GM23338 (cell line): ENCODE measurements around the gene RTEL1. TPM values are rescaled to one million over a fixed set of nuclear protein-coding genes. Genes with fewer than 3 reads are reported as not detected.

ENCODE experiments used
- ATAC-seq: fragments of 200-7000 bp; cut with Tn5 transposase; 3 replicates; pipeline ENCODE4 v1.9.1; 2020
- DNase-seq: peaks from one replicate; pipeline ENCODE4 v3.0.0-alpha.2; 2015; ENCODE audit warnings: low spot score
- H2AFZ ChIP-seq: fragments of 200-600 bp; sonication (generic); 2 replicates; pipeline ENCODE4 v1.8.0; 2016; ENCODE audit warnings: antibody characterized with exemption, mild to moderate bottlenecking, moderate library complexity
- H3F3A ChIP-seq: fragments of 200-600 bp; sonication (generic); replicated peaks from 2 replicates; pipeline ENCODE4 v1.8.0; 2017; ENCODE audit warnings: antibody characterized with exemption, mixed run types, low read depth
- H3K27ac ChIP-seq: fragments of 200-600 bp; sonication (generic); 2 replicates; pipeline ENCODE4 v1.6.1; 2016; ENCODE audit warnings: low read depth
- H3K27me3 ChIP-seq: fragments of 200-600 bp; sonication (generic); 2 replicates; pipeline ENCODE4 v1.8.0; 2016; ENCODE audit warnings: mild to moderate bottlenecking, mixed run types, moderate library complexity; ENCODE audit not compliant: insufficient read depth
- H3K36me3 ChIP-seq: fragments of 200-600 bp; sonication (generic); 2 replicates; pipeline ENCODE4 v1.8.0; 2016; ENCODE audit warnings: mild to moderate bottlenecking; ENCODE audit not compliant: insufficient read depth
- H3K4me1 ChIP-seq: fragments of 200-600 bp; sonication (generic); 2 replicates; pipeline ENCODE4 v1.8.0; 2016; ENCODE audit warnings: mild to moderate bottlenecking, moderate library complexity; ENCODE audit not compliant: insufficient read depth
- H3K4me2 ChIP-seq: fragments of 200-600 bp; sonication (generic); 2 replicates; pipeline ENCODE4 v1.7.1; 2017; ENCODE audit warnings: mixed run types
- H3K4me3 ChIP-seq: fragments of 200-600 bp; sonication (generic); 2 replicates; pipeline ENCODE4 v1.6.1; 2016; ENCODE audit warnings: mixed run types
- H3K79me2 ChIP-seq: fragments of 200-600 bp; sonication (generic); replicated peaks from 2 replicates; pipeline ENCODE4 v1.8.0; 2017; ENCODE audit warnings: mild to moderate bottlenecking; ENCODE audit not compliant: insufficient read depth
- H3K9me2 ChIP-seq: fragments of 200-600 bp; sonication (generic); 2 replicates; pipeline ENCODE4 v1.8.0; 2017; ENCODE audit not compliant: insufficient read depth
- H4K20me1 ChIP-seq: fragments of 200-600 bp; sonication (generic); replicated peaks from 2 replicates; pipeline ENCODE4 v1.8.0; 2017; ENCODE audit warnings: mild to moderate bottlenecking; ENCODE audit not compliant: insufficient read depth
- H3K27ac Mint-ChIP-seq: 2 replicates; pipeline ENCODE4 v1.8.0; 2020; ENCODE audit warnings: inconsistent platforms, mild to moderate bottlenecking, moderate library complexity, mixed read lengths
- H3K27me3 Mint-ChIP-seq: 3 replicates; pipeline ENCODE4 v1.8.0; 2022; ENCODE audit warnings: low read depth, mild to moderate bottlenecking, moderate library complexity, mixed read lengths, inconsistent platforms; ENCODE audit not compliant: insufficient read depth, poor library complexity
- H3K36me3 Mint-ChIP-seq: 3 replicates; pipeline ENCODE4 v1.8.0; 2021; ENCODE audit warnings: low read depth, mild to moderate bottlenecking, inconsistent platforms, moderate library complexity, mixed read lengths
- H3K4me1 Mint-ChIP-seq: 3 replicates; pipeline ENCODE4 v1.8.0; 2020; ENCODE audit warnings: mild to moderate bottlenecking, inconsistent platforms, mixed read lengths
- H3K4me3 Mint-ChIP-seq: 3 replicates; pipeline ENCODE4 v1.8.0; 2021; ENCODE audit warnings: moderate library complexity, mild to moderate bottlenecking, inconsistent platforms, mixed read lengths
- H3K9me3 Mint-ChIP-seq: 3 replicates; pipeline ENCODE4 v1.8.0; 2020; ENCODE audit warnings: moderate library complexity, mild to moderate bottlenecking, inconsistent platforms, mixed read lengths
- CREB1 ChIP-seq: fragments of 250-450 bp; sonication (Bioruptor Pico); IDR thresholded peaks from 2 replicates; pipeline ENCODE4 v1.5.0; 2020; ENCODE audit warnings: low read depth, mild to moderate bottlenecking, moderate library complexity
- EZH2 ChIP-seq: fragments of 200-600 bp; sonication (generic); IDR thresholded peaks from one replicate; pipeline ENCODE4 v1.8.0; 2017; ENCODE audit warnings: antibody characterized with exemption, mild to moderate bottlenecking, low read depth; ENCODE audit not compliant: unreplicated experiment
- EZH2phosphoT487 ChIP-seq: fragments of 200-600 bp; sonication (generic); IDR thresholded peaks from one replicate; pipeline ENCODE4 v1.8.1; 2018; ENCODE audit warnings: antibody characterized with exemption; ENCODE audit not compliant: unreplicated experiment
- POLR2AphosphoS5 ChIP-seq: IDR thresholded peaks from 2 replicates; pipeline ENCODE4 v1.6.1; 2016; ENCODE audit warnings: antibody characterized with exemption, low read depth
- polyA plus RNA-seq: library from polyadenylated mRNA; unstranded; fragments of >200 nt; fragmentation: Nextera tagmentation; extraction: Ambion mirVana; gene quantifications from 2 replicates; pipeline ENCODE4 v1.2.1, GENCODE V29; 2016
- total RNA-seq: library from RNA; depleted of rRNA; stranded (reverse); fragments of >200 nt; shearing (Covaris generic); gene quantifications from 2 replicates; pipeline ENCODE4 v1.2.3, GENCODE V29; 2014
- TF ChIP-seq, protein P1 (sequence below): fragments of 250-450 bp; sonication (Bioruptor Pico); IDR thresholded peaks from 2 replicates; pipeline ENCODE4 v1.5.0; 2020; ENCODE audit warnings: mild to moderate bottlenecking, moderate library complexity
- TF ChIP-seq, protein P2 (sequence below), 2 experiments: fragments of 200-600 bp in 1 of 2; sonication (generic) in 1 of 2; conservative IDR thresholded peaks; 2 replicates each; pipeline versions ENCODE4 v1.5.1 to v1.6.1; 2016 to 2017; ENCODE audit warnings: antibody characterized with exemption in 2 of 2, low read depth in 2 of 2, mild to moderate bottlenecking in 2 of 2, moderate library complexity in 1 of 2
- TF ChIP-seq, protein P3 (sequence below): IDR thresholded peaks from one replicate; pipeline ENCODE4 v1.6.1; 2018; ENCODE audit warnings: antibody characterized with exemption; ENCODE audit not compliant: unreplicated experiment
- TF ChIP-seq, protein P4 (sequence below): IDR thresholded peaks from 2 replicates; pipeline ENCODE4 v1.6.1; 2016; ENCODE audit warnings: antibody characterized with exemption

The RTEL1 gene
- total and polyA plus RNA-seq, 2 experiments from 2014 or later: 14.2 to 34.5 TPM

DNA sequence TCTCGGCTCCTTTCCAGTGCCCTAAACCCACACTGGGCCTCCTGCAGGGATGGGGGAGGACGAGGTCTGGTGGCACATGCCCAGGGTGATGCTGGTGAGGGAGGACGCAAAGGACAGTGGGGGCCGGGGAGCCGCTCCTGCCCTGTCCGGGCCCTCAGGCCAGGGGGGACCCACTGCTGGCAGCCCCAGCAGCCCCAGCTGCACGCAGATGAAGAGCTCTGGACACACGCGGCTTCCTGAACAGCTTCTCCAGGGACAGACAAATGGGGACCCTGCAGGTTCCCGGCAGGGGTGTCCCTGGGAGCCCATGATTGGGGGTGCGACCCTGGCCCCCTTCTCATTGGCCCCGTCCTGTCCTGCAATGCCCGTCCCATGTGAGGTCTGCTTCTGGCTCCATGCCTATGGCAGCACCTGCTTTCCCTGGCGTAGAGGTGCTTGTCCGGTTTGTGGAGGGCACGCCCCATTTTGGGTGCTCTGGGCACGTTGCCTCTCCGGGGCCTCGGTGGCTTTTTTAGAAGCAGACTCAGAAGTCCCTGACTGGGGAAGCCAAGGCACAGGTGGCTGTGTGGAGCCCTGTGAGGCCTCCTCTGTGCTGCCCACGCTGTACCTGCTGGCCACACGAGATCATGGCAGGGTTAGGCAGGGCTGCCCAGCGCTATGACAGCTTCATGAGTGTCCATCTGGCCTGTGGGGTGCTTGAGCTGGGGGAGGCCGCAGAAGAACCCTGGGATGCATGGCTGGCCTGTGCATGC, 22.9 kb downstream of the RTEL1 start:
- no peak overlapping the region for H3K4me3 Mint-ChIP-seq
- no peak overlapping the region for H3K27ac Mint-ChIP-seq
- H3K27ac ChIP-seq: no peak overlapping the region
- no peak overlapping the region for H3K4me2 ChIP-seq
- no peaks in the 10 kb centered on the region for H3K36me3 ChIP-seq
- H3K9me2 ChIP-seq: no peaks in the 10 kb centered on the region
- H3K4me3 ChIP-seq: no peak overlapping the region
- H3K27me3 ChIP-seq: no peaks in the 10 kb centered on the region
- TF ChIP-seq POLR2AphosphoS5 (no peak), EZH2phosphoT487 (no peak), CREB1 (CRISPR knock-in tag) (no peak), EZH2 (no peak)
- TF ChIP-seq, protein P1, sequence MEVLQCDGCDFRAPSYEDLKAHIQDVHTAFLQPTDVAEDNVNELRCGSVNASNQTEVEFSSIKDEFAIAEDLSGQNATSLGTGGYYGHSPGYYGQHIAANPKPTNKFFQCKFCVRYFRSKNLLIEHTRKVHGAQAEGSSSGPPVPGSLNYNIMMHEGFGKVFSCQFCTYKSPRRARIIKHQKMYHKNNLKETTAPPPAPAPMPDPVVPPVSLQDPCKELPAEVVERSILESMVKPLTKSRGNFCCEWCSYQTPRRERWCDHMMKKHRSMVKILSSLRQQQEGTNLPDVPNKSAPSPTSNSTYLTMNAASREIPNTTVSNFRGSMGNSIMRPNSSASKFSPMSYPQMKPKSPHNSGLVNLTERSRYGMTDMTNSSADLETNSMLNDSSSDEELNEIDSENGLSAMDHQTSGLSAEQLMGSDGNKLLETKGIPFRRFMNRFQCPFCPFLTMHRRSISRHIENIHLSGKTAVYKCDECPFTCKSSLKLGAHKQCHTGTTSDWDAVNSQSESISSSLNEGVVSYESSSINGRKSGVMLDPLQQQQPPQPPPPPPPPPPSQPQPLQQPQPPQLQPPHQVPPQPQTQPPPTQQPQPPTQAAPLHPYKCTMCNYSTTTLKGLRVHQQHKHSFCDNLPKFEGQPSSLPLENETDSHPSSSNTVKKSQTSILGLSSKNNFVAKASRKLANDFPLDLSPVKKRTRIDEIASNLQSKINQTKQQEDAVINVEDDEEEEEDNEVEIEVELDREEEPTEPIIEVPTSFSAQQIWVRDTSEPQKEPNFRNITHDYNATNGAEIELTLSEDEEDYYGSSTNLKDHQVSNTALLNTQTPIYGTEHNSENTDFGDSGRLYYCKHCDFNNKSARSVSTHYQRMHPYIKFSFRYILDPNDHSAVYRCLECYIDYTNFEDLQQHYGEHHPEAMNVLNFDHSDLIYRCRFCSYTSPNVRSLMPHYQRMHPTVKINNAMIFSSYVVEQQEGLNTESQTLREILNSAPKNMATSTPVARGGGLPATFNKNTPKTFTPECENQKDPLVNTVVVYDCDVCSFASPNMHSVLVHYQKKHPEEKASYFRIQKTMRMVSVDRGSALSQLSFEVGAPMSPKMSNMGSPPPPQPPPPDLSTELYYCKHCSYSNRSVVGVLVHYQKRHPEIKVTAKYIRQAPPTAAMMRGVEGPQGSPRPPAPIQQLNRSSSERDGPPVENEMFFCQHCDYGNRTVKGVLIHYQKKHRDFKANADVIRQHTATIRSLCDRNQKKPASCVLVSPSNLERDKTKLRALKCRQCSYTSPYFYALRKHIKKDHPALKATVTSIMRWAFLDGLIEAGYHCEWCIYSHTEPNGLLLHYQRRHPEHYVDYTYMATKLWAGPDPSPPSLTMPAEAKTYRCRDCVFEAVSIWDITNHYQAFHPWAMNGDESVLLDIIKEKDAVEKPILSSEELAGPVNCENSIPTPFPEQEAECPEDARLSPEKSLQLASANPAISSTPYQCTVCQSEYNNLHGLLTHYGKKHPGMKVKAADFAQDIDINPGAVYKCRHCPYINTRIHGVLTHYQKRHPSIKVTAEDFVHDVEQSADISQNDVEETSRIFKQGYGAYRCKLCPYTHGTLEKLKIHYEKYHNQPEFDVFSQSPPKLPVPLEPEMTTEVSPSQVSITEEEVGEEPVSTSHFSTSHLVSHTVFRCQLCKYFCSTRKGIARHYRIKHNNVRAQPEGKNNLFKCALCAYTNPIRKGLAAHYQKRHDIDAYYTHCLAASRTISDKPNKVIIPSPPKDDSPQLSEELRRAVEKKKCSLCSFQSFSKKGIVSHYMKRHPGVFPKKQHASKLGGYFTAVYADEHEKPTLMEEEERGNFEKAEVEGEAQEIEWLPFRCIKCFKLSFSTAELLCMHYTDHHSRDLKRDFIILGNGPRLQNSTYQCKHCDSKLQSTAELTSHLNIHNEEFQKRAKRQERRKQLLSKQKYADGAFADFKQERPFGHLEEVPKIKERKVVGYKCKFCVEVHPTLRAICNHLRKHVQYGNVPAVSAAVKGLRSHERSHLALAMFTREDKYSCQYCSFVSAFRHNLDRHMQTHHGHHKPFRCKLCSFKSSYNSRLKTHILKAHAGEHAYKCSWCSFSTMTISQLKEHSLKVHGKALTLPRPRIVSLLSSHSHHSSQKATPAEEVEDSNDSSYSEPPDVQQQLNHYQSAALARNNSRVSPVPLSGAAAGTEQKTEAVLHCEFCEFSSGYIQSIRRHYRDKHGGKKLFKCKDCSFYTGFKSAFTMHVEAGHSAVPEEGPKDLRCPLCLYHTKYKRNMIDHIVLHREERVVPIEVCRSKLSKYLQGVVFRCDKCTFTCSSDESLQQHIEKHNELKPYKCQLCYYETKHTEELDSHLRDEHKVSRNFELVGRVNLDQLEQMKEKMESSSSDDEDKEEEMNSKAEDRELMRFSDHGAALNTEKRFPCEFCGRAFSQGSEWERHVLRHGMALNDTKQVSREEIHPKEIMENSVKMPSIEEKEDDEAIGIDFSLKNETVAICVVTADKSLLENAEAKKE: no peak
- TF ChIP-seq, protein P2, sequence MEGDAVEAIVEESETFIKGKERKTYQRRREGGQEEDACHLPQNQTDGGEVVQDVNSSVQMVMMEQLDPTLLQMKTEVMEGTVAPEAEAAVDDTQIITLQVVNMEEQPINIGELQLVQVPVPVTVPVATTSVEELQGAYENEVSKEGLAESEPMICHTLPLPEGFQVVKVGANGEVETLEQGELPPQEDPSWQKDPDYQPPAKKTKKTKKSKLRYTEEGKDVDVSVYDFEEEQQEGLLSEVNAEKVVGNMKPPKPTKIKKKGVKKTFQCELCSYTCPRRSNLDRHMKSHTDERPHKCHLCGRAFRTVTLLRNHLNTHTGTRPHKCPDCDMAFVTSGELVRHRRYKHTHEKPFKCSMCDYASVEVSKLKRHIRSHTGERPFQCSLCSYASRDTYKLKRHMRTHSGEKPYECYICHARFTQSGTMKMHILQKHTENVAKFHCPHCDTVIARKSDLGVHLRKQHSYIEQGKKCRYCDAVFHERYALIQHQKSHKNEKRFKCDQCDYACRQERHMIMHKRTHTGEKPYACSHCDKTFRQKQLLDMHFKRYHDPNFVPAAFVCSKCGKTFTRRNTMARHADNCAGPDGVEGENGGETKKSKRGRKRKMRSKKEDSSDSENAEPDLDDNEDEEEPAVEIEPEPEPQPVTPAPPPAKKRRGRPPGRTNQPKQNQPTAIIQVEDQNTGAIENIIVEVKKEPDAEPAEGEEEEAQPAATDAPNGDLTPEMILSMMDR (conservative IDR thresholded peaks at IDR 0.05; ENCODE audit: low read depth in 2 of 2): no peak
- TF ChIP-seq, protein P3, sequence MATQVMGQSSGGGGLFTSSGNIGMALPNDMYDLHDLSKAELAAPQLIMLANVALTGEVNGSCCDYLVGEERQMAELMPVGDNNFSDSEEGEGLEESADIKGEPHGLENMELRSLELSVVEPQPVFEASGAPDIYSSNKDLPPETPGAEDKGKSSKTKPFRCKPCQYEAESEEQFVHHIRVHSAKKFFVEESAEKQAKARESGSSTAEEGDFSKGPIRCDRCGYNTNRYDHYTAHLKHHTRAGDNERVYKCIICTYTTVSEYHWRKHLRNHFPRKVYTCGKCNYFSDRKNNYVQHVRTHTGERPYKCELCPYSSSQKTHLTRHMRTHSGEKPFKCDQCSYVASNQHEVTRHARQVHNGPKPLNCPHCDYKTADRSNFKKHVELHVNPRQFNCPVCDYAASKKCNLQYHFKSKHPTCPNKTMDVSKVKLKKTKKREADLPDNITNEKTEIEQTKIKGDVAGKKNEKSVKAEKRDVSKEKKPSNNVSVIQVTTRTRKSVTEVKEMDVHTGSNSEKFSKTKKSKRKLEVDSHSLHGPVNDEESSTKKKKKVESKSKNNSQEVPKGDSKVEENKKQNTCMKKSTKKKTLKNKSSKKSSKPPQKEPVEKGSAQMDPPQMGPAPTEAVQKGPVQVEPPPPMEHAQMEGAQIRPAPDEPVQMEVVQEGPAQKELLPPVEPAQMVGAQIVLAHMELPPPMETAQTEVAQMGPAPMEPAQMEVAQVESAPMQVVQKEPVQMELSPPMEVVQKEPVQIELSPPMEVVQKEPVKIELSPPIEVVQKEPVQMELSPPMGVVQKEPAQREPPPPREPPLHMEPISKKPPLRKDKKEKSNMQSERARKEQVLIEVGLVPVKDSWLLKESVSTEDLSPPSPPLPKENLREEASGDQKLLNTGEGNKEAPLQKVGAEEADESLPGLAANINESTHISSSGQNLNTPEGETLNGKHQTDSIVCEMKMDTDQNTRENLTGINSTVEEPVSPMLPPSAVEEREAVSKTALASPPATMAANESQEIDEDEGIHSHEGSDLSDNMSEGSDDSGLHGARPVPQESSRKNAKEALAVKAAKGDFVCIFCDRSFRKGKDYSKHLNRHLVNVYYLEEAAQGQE: no peak
- TF ChIP-seq, protein P4, sequence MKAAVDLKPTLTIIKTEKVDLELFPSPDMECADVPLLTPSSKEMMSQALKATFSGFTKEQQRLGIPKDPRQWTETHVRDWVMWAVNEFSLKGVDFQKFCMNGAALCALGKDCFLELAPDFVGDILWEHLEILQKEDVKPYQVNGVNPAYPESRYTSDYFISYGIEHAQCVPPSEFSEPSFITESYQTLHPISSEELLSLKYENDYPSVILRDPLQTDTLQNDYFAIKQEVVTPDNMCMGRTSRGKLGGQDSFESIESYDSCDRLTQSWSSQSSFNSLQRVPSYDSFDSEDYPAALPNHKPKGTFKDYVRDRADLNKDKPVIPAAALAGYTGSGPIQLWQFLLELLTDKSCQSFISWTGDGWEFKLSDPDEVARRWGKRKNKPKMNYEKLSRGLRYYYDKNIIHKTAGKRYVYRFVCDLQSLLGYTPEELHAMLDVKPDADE: no peak
- H4K20me1 ChIP-seq: no peaks in the 10 kb centered on the region
- no peaks in the 10 kb centered on the region for H3F3A ChIP-seq
- DNase-seq (no peak), ATAC-seq (no peak)
- H3K4me1 ChIP-seq: no peaks in the 10 kb centered on the region
- H3K36me3 Mint-ChIP-seq: peaks cover 14% of the 10 kb centered on the region; the same call in 2 of the 3 replicates
- no peaks in the 10 kb centered on the region for H3K79me2 ChIP-seq
- peaks cover 8% of the 10 kb centered on the region for H3K27me3 Mint-ChIP-seq
- H3K9me3 Mint-ChIP-seq: no peaks in the 10 kb centered on the region
- no peak overlapping the region for H2AFZ ChIP-seq
- no peaks in the 10 kb centered on the region for H3K4me1 Mint-ChIP-seq
